Tongue (tissue), 2 donors: ENCODE data around the gene SULT1C3. TPM values are rescaled to one million over a fixed set of nuclear protein-coding genes. Genes with fewer than 3 reads are reported as not detected.
"Not testable (repeated sequence)": the region's sequence is repeated elsewhere in the genome, so short reads cannot be mapped to it uniquely, and the experiment has no call there.

Experiments used
- DNase-seq: peaks from one replicate; pipeline ENCODE4 v3.0.0-alpha.2; 2015
- total RNA-seq: library from RNA; depleted of rRNA; stranded (reverse); fragments of >200 nt; gene quantifications from one replicate; pipeline ENCODE4 v1.2.3, GENCODE V29; 2014

SULT1C3 gene
- total RNA-seq, 1 donor from 2014 or later = not detected

DNA sequence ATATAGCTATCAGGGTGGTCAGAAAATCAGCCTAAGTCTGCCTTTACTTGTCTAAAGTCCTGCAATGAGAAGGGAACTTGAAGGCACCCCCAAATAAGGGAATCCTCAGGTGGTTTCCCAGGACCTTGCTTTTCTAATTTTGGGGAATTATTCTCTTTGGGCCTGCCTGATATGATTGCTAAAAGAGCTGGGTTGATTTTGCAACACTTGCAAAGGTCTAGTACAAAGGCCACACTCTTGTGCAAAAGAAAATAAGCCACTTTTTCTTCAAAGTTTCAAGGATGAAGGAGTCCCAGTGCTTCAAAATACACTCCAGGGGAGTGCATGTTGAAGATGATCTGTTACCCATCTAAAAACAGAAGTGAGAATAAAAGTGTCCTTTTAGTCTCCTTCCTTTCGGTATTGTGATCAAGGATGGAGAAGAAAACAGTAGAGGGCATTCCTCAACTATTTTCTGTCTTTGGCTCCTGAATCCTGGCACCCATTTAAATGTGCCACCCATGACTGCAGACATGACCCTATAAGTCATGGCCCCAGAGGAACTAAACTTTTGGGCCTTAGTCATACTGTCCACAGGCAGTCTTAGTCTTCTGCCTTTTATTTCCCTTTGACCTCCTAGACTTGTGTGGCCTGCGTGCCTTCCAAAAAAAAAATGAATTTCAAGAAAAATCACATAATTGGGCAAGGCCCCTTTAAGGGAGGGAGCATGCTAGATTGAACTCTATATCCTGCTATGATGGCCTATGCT lies 5.1 kb downstream of the SULT1C3 start:
- DNase-seq = no peak

DNA sequence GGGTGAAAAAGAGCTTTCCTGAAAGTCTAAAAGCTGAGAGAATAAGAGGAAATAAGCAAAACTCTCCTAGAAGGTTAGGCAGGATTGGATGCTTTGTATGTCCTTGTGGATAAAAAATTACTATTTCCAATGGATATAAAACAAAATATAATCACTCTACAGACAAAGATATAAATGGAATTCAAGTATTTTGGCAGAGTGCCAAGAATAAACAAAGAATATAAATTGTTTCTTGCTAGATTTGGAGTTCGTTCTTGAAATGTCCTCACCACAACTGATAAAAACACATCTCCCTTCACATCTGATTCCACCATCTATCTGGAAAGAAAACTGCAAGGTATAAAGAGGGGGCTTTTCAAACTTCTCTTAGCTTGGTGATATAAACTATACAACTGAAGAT lies 13.3 kb downstream of the SULT1C3 start:
- no peak for DNase-seq

DNA sequence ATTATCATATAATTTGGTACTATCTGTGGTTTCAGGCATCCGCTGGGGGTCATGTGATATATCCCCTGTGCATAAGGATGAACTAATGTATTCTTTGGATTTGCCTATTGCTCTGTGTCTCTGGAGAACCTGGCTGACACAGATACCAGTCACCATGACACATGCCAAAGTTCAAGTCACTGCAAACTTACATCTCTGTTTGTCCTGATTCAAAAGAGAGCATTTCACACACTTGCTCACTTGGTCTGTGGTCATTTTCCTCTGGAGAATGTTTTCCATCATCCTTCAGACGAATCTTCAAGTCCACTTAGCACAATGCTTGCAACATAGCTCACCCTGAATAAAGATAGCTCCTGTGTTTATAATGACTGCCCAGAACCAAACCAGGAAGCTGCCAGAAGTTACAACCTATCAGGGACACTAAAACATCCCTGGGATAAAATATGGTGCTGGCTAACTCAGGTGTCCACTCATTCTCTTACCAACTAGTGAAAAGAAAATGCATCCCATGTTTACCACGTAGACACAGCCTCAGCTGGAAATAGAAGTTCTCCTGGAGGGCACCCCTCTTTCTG lies 18.1 kb downstream of the SULT1C3 start:
- DNase-seq = no peak

DNA sequence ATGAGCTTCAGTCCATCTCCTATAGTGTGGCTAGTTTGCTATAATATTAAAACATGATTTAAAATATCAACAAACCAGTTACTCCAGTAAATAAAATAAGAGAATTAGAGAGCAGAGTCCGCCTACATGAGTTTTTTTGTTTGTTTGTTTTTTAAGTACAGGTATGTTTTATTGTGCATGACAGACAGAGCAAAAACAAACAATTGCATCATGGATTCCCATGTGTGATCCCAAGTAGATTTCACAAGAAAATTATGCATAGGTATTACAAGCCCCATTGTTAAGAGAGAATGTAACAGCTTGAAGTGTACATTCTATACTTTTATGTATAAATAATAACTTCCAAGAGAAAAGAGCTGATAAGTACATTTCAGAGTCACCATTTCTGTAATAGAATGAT lies 21.0 kb downstream of the SULT1C3 start:
- no peak for DNase-seq

DNA sequence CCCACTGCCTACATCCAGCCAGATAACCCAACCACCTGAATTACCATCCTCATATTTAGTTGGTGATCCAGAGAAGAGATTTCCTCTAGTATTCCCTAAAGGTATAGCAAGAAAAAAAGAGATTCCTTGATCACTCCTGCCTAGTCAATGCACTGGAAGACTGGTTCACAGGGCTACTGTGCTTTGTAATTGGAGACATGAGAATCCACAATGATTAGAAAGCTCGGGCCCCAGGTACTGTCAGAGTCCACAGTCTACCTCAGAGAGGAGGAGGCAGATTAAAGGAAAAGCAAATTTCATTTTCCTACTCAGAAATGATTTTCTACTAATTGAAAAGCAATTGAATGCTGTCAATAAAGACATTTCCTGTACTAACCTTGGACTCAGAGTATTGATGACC lies 22.3 kb downstream of the SULT1C3 start:
- no peak for DNase-seq

DNA sequence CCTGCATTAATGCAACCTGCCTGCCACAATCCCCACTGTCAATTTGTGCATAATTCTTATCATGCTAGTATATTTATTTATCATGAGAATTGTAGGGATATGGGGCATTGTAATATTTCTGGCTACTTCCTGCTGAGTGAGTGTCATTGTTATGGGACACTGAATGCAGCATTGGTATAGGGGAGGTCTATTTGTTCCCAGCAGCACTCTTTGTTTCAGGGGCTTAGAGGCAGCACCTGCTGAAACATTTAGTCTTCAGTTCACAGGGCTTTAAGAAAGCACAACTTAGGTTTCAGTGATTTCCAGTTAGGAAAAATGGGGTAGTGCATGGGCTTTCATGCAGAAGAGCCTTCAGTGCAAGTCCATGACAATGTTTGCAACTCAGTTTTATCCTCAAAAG lies 23.6 kb downstream of the SULT1C3 start:
- DNase-seq = no peak

DNA sequence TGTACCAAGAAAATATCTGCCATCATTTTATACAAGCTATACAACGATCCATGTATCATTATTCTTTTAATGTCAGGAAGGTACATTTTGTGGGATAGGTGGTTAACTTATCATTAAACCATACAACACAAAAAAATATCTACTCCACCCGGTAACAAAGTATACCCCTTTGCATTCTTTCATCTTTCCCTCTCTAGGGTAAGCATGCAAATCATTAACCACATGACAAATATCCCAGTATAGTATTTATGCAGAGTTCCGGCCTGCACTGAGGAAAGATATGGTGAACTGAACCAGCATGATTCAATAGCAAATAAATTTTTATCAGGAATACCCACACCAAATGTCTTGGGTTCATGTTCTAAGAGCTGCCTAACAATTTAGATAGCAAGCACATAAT lies 26.4 kb downstream of the SULT1C3 start:
- DNase-seq = no peak

DNA sequence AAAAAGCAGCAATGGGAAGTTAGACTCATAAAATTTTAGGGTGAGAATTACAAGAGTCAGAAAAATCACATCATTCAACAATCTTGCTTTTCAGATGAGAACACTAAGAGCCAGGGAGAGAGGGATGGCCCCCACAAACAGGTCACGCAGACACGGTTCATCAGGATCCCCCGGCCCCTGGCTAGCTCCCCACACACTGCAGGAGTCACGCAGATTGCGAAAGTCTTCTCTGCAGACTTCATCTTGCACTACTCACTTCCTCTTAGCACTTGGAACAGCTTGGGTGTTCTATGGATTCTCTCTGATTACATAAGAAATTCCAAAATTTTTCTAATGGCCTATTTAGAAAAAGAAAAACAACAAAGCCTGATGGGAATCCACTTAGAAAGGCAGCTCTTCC lies 27.3 kb downstream of the SULT1C3 start:
- no peak for DNase-seq

DNA sequence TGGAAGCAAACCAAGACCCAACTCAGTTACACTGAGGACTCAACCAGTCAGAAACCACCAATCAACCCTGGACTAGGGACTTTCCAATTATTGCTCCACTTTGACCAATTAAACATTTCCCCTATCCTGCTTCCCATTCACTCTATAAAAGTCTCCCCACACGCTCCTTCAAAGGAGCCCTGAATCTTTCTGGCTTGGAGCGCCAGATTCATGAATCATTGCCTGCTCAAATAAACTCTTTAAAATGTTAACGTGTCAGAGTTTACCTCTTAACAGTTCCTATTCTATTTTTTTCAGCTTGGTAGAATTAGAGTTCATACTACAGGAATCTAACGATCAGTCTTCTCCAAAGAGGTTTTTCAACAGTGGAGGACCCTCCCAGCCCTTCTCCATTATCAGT lies 28.2 kb downstream of the SULT1C3 start:
- DNase-seq = no peak

DNA sequence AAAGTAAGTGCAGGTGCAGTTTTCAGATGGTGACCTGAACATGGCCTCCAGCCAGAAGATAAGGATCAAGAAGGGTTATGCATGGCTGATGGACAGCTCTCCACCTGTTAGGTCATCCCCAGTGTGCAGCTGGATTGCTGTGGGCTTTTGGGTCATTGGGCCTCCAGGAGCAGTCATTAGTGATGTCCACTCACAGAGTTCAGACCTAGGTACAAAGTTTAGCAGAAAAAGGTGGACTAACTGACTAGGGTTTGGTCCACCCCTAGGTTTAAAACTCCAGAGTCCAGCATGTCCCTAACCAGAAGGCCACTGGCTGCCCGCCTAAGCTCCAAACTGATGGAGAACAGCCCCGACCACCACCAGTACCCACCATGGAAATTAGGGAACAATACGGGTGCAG lies 30.6 kb downstream of the SULT1C3 start:
- no peak for DNase-seq

DNA sequence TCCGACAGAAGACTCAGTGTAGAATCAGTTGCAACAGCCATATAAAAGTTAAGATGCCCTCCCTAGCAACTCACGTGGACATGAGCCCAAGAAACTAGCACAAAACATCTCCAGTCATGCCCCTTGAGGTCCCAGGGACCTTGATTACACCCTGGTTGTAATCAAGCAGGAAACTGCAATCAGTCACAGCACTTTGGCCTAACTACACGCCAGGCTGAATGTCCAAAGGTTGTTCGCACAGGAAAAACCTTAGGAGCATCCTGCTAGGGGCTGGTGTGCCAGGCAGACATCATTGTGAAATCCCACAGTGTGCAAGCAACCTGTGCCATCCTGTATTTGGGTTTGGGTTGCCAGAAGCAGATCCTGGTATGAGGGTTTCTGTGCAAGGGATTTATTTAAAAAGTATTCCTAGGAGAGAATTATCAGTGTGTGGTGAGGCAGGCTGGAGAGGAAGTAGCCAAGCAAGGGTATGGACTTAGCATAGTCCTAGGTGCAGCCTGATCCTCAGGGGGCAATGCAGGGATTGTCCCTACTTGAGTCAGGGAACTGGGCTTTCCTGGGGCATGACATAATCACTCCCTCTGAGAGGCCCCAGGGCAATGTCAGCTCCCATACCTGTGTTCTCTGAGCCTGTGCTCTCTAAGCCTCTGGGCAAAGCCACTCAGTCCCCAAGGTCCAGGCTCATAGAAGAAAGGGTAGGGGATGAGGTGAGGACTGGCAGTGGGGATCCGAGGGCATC lies 31.2 kb downstream of the SULT1C3 start:
- DNase-seq = no peak

DNA sequence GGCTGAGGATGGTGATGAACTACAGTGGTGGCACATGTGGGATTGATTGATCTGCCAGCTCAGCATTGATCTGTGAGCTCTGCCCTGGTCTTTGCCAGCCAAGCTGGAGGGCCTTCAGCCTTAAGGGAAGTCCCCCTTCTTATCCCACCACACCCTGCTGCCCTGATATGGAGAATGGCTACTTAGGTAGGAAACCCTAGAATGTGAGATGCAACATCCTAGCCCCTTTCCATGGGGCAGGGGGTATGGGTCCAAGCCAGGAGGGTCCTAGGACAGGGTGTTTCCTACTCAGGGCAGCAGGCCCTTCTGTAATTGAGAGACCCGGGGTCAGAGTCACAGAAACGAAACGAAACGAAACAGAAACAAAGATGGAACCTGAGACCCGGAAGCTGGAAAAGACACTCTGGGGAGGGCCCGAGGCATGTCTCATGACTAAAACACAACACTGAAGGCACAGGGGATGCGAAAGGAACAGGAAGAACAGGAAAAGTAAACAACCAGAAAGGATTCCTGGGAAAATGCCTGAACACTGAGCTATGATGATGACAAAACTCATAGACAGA lies 32.0 kb downstream of the SULT1C3 start:
- DNase-seq = peak; percentile 65

DNA sequence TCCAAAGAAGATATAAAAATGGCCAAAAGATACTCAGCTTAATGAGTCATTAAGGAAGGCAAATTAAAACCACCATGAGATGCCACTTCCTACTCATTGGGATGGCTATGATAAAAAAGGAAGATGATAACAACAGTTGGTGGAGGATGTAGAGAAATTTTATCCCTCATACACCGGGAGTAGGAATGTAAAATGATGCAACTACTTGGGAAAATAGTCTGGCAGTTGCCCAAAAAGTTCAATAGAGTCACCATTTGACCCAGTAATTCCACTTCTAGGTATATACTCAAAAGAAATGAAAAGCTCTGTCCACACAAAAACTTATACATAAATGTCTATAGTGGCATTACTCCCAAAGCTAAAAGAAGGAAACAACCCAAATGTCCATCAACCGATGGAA lies 38.9 kb downstream of the SULT1C3 start:
- no peak for DNase-seq

DNA sequence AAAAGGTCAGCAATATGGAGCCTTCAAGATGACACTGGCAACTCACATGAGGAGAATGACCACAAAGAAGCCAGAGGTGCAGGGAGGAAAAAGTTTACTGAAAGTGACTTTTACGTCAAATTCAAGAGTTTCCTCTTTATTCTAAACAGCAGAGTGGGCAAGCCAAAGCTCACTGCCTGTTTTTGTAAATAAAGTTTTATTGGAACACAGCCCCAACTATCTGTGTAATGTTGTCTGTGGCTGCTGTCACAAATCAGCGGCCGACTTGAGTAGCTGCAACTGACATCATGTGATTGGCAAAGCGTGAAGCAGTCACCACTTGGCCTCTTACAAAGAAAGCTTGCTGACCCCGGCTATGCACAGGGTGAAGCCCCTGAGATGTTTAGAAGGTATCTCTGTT lies 39.7 kb downstream of the SULT1C3 start:
- no peak for DNase-seq

DNA sequence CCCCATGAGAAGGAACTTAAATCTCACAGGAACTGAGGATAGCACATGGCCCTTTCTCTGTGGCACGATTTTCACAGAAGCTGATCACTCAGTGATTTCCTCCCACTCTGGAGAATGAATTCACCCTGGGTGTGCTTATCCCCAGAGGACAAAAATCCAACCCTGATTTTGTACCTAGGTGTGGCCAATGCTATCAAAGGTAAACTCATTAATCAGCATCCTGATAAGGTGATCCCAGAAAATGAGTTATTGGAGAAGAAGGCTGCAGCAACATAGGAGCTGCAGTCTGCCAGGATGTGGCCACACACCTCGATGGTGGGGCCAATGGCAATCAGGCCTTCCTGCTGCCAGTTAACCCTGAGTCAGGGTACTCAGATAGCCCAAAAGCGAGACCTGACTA lies 40.7 kb downstream of the SULT1C3 start:
- DNase-seq = no peak

DNA sequence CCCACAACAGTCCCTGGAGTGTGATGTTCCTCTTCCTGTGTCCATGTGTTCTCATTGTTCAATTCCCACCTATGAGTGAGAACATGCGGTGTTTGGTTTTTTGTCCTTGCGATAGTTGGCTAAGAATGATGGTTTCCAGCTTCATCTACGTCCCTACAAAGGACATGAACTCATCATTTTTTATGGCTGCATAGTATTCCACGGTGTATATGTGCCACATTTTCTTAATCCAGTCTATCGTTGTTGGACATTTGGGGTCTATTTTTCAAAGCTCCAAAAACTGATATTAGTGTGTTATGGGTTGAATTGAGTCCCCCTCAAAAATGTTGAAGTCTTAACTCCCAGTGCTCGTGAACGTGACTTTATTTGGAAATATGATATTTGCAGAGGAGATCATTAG lies 44.8 kb downstream of the SULT1C3 start:
- not testable (repeated sequence) for DNase-seq

DNA sequence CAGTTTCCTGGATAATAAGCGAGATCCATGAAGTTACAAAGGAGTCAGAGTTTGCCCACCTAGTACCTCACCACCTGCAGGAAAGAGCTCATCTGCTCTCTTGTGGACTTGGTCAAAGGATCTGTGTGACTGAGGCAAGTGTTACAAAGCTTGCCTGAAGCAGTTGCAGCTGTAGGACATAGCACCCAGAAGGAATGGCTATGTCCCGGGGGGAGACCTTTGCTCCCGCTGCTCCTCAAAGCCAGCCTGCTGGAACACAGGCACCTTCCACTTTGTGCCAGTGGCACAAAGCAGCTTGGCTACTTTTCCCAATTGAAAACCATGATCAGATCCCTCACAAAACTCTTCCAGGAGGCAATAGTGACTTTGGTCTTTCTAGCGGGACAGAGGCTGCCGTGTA lies 45.8 kb downstream of the SULT1C3 start:
- no peak for DNase-seq

DNA sequence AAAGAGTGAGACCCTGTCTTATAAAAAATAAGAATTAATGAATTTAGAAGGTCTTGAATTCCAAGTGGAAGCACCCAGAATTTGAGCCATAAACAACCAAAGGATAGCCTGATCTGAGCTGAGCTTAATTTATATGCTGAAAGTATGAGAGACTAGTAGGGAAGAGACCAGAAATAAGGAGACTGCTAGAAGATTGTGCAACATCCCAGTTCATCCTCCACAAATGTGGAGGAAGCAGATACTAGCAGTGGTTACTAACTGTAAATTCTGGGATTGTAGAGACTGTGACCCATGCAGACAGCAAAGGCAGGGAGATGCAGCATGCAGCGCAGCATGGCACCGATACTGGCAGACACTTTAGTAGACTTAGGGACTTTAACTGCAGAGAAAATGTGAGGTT lies 47.4 kb downstream of the SULT1C3 start:
- no peak for DNase-seq

DNA sequence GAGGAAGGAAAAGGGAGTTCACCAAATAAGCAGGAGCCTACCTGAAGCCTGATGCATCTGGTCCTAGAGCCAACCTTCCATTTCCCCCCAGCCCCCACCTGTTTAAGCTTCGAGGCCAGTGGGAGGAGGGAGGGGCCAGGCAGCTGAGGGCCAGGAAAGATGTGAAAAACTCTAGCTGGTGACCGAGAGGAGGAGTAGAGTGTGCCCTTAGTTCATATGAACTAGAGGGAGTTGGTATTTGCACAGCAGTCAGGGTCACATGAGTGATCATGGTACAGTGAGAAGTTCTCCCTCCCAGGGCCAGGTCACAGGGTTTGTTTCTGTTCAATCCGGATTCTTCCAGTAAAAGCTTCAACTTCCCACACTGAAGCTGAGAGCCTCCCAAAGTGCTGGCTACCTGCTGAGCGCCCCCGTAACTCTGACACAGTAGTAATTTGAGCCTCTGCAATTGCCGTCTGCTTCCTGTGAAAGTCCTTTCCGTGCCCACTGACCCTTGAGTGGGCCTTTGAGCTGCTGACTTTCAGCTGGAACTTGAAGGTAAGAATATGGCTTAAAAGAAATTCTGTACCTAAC lies 48.9 kb downstream of the SULT1C3 start, which contains the start of gene SULT1C2:
Gene SULT1C2, plus strand, starts transcription at position 362 of the 573 bp plus-strand sequence. CDS start 4,773 bp downstream, outside the sequence.
- peak; percentile 24 for DNase-seq

DNA sequence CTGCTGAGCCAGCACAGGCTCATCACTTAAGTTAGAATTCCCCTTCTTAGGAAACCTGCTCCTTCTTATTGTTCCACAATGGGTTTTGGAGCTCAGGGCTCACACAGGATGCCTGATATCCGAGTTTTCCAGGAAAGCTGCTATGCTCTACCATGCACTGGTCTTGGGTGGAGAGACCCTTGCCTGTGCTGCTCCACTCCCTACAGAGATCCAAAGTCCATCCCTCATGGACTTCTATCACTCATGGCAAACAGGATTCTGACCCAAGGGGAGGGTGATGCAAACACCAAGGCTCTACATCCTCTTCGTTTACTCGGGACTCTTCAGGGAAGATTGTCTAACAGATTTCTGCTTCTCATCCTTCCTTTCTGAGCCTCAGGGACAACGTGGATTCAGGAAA lies 54.1 kb downstream of the SULT1C3 start:
- no peak for DNase-seq

DNA sequence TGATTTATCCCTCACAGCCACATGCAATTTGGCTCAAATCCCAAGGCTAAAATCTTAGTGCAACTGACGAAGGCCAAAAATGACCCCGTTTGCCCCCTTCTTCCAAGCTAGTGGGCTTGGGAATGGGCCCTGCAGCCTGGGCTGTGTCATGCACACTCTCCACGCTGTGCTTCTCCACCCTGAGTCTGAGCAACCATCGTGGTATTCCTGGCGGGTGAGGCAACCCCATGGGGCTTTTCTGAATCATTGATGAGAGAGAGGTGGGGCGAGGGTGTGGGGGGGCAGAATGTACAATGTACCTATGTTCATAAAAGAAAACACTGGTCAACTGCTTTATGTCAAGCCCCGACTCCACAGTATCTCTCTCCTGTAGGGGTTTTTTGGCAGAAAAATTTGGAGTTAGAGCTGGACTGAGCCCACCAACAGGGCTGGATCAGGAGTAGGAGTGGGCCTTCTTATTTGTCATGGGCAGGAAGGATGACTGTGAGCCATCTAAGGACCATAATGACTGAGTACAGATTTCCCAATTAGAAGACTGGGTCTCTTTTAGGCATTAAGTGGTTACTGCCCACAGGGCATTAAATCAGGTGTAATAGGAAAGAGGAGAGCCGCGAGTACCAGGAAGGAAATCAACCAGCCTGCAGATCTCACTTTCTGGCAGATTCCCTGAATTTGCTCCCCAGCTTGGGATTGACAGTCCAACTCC lies 57.8 kb downstream of the SULT1C3 start:
- DNase-seq = no peak

DNA sequence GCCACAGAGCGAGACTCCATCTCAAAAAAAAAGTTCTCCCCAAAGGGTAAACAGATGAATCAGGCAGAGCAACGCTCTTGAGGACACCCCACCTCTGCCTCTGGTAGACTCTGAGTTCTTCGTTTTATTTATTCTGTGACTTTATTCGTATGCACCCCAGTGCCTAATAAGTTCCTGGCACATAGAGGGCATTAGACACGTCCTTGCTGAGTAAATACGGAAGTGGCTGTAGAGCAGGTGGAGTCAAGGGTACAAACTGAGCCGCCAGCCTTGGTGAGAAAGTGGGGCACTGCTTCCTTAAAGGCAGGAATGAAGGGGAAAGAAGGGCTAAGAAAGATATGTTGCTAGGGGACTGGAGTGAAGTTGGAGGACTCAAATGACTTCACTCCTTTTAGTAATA lies 61.8 kb downstream of the SULT1C3 start:
- DNase-seq = no peak
